Mesenteric fat pad (tissue), 1 donor: Measurements from ENCODE around the gene TSG101. TPM values are rescaled to one million over a fixed set of nuclear protein-coding genes. Genes with fewer than 3 reads are reported as not detected.

Source experiments
- DNase-seq: peaks from one replicate; pipeline ENCODE4 v3.0.0-alpha.2; 2020; ENCODE audit warnings: low spot score
- long read RNA-seq: library from polyadenylated mRNA; unstranded; transcript quantifications from one replicate; pipeline ENCODE4 v2.0.0, GENCODE V29; 2020
- total RNA-seq: library from RNA; stranded (reverse); fragmentation: NEBNext Ultra II Directional; extraction: Animal tissue kit (Norgen Biotek cat#: 25700); gene quantifications from one replicate; pipeline ENCODE4 v1.2.1, GENCODE V29; 2021
- donor health status: DM: yes; HTN: yes; CAD: no.

The TSG101 gene, protein sequence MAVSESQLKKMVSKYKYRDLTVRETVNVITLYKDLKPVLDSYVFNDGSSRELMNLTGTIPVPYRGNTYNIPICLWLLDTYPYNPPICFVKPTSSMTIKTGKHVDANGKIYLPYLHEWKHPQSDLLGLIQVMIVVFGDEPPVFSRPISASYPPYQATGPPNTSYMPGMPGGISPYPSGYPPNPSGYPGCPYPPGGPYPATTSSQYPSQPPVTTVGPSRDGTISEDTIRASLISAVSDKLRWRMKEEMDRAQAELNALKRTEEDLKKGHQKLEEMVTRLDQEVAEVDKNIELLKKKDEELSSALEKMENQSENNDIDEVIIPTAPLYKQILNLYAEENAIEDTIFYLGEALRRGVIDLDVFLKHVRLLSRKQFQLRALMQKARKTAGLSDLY
- total RNA-seq = 46.9 TPM
- long read RNA-seq, transcript TSG101-201 (10 exons, 1,824 nt) = major isoform, 306 of 360 reads
- long read RNA-seq, partial matches to known transcripts = 21 of 360 reads
- long read RNA-seq, other reads (novel, unspliced or antisense) = 33 of 360 reads

DNA sequence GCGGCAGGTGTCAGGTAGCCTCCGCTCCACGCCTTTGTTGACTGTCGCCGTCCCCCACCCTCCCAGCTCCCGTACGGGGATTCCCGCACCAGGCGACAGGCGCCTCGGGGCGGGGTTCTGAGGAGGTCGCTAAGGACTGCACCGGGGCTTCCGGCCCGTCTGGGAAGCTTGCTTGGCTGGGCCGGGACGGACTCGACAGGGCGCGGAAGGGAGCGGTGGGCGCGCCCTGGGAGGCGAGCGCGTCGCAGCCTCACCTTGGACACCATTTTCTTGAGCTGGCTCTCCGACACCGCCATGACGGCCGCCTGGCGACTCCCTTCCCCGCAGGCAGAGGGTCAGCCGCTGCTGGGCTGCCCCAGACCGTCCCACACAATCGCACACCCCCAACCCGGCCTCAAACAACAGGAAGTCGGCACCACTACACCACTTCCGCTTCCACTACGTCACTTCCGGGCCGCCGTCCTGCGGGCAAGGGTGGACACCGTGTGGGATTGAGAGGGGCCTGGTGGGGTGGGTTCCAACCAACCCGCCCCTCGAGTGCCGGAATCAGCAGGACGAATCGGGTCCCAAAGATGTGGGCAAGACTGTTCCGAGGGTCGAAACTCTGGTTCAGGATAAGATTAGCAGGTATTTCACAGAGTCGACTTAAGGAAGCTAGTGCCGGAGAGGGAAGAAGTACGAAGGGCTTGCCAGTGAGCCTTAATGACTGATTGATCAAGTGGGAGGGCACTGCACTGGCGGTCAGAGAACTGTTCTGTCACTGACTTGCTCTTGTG is at the start of gene TSG101:
Gene TSG101, minus strand, starts transcription at position 422 of the 776 bp plus-strand sequence. Its CDS starts 126 bp downstream, at position 296.
- DNase-seq = peak; percentile 99

DNA sequence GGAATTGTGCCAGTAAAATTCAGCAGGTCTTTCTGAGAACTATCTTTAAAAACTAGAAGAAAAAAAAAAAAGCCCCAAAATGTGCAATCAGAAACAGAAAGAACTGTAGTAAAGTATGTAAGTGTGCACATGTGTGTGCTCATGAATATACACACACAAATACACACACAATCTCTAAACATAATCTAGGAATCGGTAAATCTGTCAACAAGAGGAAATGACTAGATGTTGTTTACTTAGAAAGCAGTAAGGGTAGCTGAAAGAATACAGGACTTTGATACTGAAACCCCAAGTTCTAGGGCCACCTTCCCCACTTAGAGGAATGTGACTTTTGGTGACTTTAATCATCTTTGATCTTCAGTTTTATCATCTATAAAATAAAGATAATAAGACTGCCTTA is 48.6 kb upstream of the TSG101 start:
- DNase-seq = no peak

DNA sequence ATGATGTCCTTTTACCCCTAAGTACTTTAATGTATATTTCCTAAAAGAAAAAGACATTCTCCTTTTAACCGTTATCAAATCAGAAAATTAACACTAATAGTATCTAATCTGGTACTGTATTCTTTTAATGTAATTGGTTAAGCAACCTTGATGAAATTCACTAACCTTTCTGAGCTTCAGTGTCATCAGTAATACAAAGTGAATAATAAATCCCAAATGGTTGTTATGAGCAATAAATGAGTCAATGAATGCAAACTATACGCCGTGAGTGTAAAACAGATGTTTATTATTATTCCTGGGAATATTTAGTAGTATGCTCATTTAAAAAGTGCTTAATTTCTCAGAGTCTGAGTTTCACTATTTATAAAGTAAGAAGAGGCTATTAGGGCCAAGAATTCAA is 40.3 kb upstream of the TSG101 start:
- DNase-seq = no peak

DNA sequence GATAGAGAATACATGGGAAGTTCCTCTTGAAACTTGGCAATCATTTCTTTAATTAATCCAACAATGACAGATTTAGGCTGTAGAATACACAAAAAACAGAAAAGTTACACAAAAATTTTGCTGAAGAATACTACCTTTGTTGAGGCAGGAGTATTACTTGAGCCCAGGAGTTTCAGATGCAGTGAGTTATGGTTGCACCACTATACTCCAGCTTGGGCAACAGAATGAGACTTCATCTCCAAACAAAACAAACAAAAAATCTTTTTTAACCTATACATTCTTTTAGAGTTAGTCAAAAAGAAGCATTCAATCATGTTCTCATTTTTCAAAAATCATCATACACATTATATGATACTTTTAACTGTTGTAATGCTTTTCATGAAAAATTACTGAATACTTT is 39.7 kb upstream of the TSG101 start:
- no peak for DNase-seq

DNA sequence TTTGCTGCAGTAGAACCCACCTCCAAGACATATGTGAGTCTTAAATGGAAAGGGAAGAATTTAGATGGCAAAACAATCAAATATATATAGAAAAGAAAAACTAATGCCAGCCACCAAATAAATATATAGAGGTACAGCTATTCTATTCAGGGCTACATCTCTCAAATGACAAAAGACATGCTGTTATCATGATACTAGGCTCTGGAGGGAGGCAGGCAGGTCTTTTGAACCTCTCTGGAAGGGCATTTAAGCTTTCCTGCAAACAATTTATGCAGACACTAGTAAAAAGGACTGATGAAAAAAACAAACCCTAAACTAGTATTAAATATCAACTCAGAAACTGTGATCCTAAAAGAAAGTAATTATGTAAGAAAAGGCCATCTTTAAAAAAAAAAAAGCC is 37.4 kb upstream of the TSG101 start:
- DNase-seq = no peak

DNA sequence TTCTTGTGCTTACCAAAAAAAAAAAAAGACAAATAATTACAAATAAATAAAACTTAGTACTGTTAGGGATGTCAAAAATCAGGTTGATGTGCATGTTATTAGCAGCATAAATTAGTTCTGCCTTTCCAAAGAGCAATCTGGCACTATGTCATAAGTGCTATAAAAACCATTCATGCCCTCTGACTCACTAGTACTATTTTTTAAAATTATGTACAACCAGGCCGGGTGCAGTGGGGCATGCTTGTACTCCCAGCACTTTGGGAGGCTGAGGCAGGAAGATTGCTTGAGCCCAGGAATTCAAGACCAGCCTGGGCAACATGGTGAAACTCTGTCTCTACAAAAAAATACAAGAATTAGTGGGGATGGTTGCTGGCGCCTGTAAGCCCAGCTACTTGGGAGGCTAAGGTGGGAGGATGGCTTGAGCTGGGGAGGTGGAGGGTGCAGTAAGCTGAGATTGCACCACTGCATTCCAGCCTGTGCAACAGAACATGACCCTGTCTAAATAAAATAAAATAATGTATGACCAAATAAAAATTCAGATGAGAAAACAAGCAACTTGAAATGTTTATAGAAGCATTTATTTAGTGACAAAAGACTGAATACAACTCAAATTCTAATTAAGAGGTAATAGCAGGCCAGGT is 36.5 kb upstream of the TSG101 start:
- DNase-seq = no peak

DNA sequence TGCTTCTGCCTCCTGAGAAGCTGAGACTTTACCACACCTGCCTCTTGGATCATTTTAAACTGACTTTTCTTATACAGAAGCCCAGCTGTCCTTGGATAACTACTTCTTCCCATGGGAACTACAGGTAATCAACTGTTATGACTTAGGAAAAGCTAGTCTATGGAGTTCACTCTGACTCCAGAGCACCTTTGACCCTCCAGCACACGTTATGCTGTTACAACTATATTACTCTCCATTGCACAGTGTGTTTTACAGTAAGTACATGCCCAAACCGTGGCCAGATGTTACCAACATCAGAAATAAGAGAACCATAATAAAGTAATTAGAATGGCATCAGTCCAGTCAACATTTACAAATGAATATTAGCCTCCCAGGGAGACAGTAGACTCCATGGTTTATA is 21.3 kb upstream of the TSG101 start:
- no peak for DNase-seq

DNA sequence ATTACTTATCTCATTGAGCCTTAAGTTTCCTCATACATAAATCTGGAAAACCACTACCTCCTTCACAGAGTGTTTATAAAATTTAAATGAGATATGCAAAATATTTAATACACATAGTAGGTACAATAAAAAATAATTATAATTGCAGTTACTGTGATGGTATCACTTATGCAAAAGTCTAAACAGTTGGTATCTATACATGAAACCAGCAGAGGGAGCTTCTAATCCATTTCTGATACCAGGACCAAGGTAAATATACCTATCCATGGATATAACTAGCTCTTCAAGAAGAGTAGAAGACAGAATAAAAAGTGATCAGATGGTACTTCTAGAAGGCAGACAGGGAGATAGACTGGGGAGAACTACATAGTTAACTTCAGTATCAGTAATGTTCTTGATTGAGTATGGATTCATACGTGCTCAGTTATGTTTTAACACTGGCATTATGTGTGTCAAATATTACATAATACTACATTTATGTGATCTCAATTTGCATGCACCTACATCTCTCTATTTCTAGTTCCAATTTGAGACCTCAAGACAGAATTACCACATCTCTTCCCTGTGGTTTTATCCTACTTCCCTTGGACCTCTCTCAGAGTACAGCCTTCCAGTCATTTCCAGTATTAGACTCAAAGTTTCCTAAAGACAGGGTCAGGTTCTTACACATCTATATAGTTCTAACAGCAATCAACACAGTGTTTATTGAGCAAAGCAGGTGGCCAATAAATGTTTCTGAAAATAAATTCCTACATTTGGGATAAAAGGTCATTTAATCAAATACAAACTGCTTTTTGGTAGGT is 13.7 kb upstream of the TSG101 start:
- DNase-seq = no peak

DNA sequence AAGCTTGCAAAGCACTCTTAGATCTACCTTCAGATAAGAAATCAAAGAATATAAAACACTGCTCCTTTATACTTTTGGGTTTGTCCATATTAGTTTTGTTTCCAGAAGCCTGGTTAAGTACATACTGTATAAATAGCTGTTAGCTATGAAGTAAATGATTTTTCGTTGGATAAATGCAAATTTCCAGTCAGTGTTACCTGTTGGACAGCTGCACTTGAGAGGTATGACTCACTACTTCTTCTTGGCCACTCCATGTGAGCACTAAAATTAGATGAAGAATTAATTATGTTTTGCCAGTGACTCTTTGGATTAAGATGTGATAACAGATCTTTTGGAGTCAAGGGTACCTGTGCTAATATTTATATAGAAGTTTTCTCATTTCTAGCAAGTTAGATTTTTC is 9.5 kb upstream of the TSG101 start:
- no peak for DNase-seq

DNA sequence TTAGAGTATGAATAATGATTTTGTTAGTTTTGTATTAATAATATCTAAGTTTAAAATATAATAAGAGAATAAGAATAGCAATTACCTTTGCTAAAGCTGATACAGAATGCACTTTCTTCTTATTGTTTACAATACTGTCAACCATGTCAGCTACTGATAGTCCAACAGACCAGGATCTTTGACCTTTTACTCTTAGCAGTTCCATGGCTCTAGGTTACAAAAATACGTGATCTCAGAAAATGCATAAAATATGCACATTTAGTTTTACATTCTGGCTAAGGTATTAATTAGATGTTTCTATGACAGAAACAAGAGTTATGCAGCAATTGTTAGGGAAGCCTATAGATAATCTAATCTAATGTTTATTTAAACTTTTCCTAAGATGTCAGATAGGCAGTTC is 7.5 kb upstream of the TSG101 start:
- DNase-seq = no peak

DNA sequence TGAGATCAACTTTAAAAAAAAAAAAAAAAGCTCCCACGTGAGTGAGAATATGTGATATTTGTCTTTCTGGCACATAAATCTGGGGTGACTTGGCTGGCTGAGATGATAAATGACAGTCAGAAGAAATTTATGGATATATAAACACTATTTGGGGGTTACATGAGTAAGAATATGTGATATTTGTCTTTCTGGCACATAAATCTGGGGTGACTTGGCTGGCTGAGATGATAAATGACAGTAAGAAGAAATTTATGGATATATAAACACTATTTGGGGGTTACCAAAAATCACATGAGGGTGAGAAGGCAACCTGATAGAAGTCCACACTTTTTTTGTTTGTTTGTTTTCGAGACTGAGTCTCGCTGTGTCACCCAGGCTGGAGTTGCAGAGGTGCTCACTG is 6.6 kb upstream of the TSG101 start:
- no peak for DNase-seq

DNA sequence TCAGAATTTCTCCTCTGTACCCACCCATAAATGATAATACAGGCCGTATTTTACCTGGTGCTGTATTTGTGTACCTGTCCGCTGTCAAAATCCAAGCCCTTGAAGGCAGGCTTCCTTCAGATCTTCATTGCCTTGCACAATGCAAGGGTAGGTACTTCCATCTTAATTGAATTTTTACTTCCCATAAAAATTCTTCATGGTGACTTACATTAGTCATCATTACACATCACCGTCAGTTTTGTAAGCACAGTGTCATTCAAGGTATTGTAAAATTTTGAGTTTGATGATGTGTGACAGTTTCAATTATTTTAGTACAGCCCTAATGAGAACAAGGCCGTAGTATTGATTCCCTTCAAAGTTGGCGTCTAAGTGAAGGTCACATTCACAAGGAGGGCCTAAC is 770 bp upstream of the TSG101 start:
- no peak for DNase-seq

DNA sequence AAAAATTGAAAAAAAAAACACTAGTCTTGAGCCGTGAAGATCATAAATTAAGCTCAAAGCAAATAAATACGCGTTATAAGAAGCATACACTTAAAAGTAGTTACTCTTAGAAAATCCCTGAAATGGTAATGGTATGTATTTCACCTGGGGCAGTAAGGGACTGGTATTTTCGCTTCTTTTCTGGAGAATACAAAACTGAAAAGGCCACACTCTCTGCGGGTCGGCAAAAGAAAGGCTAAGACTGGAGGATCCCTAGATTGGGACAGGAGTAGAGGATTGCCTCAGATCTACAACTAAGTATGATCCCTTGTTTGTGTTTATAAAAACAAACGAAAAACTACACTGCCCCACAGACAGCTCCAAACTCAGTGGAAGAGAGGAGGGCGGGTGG is 617 bp downstream of the TSG101 start:
- DNase-seq = no peak

DNA sequence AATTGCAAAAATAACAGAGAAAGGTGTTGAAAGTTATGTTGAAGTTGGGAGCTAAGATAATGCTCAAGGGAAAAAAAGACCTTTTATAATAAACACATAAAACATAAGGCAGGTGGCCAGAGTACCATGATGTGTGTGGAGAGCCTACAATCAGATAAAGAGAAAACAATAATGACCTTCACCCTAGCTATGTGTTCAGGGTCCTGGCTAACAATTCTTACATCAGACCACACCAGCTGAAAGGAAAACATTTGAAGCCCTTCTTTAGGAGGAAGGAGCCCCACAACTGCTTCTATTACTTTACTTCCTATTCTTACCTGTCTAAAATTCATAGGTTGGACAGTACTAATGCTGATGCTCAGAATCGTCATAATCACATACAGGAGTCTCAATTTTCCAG is 2.5 kb downstream of the TSG101 start:
- no peak for DNase-seq

DNA sequence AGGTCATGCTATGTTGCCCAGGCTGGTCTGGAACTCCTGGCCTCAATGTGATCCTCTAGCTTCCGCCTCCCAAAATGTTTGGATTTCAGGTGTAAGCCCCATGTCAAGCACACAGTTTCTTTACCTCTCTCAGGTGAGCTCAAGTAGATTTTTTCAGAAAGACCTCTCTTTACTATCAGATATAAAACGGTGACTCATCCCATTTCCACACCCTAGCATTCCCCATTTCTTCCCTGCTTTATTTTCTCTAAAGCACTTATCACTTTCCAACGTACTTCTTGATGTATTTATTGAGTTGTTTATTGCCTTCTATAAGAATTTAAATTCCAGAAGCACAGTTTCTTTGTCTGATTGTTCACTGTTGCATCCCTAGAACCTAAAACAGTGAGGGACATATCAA is 3.7 kb downstream of the TSG101 start:
- no peak for DNase-seq

DNA sequence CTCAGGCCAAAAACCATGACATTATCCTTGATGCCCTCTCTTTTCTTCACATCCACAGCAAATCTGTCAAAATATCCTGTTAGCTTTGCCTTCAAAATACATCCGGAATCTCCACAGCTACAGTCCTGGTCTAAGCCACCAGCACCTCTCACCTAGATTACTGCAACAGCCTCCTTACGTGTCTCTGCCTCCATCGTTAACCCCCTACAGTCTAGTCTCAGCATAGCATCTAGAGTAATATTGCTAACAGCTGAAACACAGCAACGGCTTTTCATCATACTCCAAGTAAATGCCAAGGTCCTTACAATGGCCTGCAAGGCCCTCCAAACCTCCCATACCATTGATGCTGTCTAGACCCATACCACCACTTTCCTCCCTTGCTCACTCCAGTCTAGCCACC is 4.4 kb downstream of the TSG101 start:
- DNase-seq = no peak

DNA sequence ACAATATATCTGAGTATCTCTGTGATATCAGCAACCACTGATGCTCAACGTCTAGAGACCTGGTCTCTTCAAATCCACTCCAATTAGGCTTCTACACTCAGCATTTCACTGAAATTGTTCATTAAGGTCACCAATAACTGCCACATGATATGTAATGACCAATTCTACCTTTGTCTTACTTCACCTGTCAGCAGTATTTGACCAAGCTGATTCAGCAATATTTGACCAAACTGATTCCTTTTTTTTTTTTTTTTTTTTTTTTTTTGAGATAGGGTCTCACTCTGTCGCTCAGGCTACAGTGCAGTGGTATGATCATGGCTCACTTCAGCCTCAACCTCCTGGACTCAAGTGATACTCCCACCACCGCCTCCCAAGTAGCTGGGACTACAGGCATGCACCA is 5.6 kb downstream of the TSG101 start:
- DNase-seq = no peak

DNA sequence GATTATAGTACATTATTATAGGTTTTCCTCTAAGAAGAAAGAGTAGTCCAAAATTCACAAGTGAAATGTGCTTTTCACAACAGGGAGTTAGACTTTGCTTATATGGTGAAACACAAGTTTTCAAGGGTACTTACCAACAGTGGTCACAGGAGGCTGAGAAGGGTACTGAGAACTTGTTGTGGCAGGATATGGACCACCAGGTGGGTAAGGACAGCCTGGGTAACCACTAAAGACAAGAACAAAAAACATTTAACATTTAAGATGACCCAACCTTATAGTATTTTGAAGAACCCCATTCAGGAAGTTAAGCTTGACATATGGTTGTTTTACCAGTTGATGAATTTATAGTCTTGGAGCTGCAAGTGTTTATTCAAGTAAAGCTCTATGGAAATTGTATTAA is 24.4 kb downstream of the TSG101 start:
- no peak for DNase-seq

DNA sequence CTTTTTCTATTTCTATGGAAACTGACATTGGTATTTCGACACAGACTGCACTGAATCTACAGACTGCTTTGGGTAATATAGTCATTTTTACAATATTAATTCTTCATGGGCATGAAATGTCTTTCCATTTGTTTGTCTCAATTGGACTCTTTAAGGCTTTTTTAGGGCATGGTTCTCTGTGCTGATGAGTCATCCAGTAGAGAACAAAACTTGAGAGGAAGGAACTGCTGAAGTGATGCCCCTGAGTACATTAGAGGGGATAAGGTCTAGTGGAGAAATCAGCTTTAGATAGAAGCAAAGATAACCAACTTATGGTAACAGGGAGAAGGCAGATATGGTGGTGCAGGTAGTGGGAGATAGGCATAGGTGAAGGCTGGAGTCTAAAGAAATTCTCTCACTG is 25.1 kb downstream of the TSG101 start:
- no peak for DNase-seq

DNA sequence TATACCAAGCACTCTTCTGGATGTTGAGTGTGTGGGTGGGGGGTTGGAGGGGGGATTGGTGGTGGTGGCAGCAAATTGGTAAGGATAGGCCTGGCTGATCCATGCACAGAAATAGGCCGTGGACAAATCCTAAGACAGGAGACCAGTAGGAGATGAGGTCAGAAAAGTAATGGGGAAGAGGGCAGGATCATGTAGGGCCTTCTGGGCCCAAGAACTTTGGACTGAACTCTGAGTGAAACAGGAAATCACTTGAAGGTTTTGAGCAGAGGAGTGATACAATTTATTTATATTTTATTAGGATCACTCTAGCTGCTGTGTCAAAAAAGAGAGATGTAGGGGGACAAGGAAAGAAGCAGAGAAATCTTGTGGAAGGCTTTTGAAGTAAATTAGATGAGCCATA is 28.7 kb downstream of the TSG101 start:
- no peak for DNase-seq

DNA sequence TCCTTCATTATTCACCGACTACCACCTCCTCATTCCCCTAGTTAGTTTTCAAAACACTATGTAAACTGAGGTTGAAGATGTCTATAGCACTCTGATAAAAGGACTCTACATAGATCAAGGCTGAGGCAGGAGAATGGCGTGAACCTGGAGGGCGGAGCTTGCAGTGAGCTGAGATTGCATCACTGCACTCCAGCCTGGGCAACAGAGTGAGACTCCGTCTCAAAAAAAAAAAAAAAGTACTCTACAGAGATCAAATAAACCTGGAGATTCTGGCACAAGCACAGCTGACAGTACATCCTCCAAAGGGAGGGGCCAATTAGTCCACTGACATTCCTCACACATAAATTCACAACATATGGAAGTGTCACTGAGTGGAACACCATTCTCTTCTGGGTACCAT is 31.0 kb downstream of the TSG101 start:
- no peak for DNase-seq
